VCaP (cell line): Measurements from ENCODE around the gene NR3C1.
A peak's percentile ranks its signal among the peaks of the same experiment; 100 is the strongest.

Experiments
- H3K27ac ChIP-seq: fragments of 450-650 bp; 2 replicates; pipeline ENCODE4 v1.5.1; 2017
- CTCF ChIP-seq: fragments of 450-650 bp; conservative IDR thresholded peaks from 2 replicates; pipeline ENCODE4 v1.5.1; 2017; ENCODE audit warnings: mild to moderate bottlenecking, moderate library complexity

NR3C1 gene

GRCh38 chr5:143315214-143315613 lies 88.3 kb downstream of the NR3C1 start:
- TF ChIP-seq CTCF, result no peak

GRCh38 chr5:143314659-143315058 lies 88.8 kb downstream of the NR3C1 start:
- TF ChIP-seq CTCF, result no peak
- no peak overlapping the region for H3K27ac ChIP-seq

More at GRCh38 chr5:143315214-143315613, 88.3 kb downstream of the NR3C1 start:
- H3K27ac ChIP-seq, result no peak overlapping the region

GRCh38 chr5:143314099-143314498 lies 89.4 kb downstream of the NR3C1 start:
- TF ChIP-seq CTCF, result no peak
- no peak overlapping the region for H3K27ac ChIP-seq

- H3K27ac ChIP-seq, result no peak overlapping the region
- TF ChIP-seq CTCF, result no peak
Measured at GRCh38 chr5:143313298-143313852, 90.1 kb downstream of the NR3C1 start.

GRCh38 chr5:143312822-143313221 lies 90.7 kb downstream of the NR3C1 start:
- H3K27ac ChIP-seq, result no peak overlapping the region

GRCh38 chr5:143311955-143312354 lies 91.5 kb downstream of the NR3C1 start:
- TF ChIP-seq CTCF, result no peak
- no peak overlapping the region for H3K27ac ChIP-seq

More at GRCh38 chr5:143312822-143313221, 90.7 kb downstream of the NR3C1 start:
- no peak for TF ChIP-seq CTCF

- H3K27ac ChIP-seq, result peak overlapping the region; percentile 76; the same call in 1 of the 2 replicates
- no peak for TF ChIP-seq CTCF
Measured at GRCh38 chr5:143311428-143311827, 92.1 kb downstream of the NR3C1 start.
